Fibroblast of lung (primary cell): ENCODE data around the gene ROR2. TPM values are rescaled to one million over a fixed set of nuclear protein-coding genes. Genes with fewer than 3 reads are reported as not detected.

Source experiments
- DNase-seq, 2 donors: peaks; one replicate each; pipeline versions ENCODE4 v3.0.0 to v3.0.0-alpha.2; 2010; ENCODE audit warnings: low read depth in 2 of 2
- H2AFZ ChIP-seq: 2 replicates; pipeline ENCODE4 v1.5.1; 2012; ENCODE audit warnings: low read length, control low read depth, inconsistent platforms
- H3K27ac ChIP-seq: 2 replicates; pipeline ENCODE4 v1.5.1; 2011; ENCODE audit warnings: low read length, control low read depth; ENCODE audit not compliant: insufficient read depth
- H3K27me3 ChIP-seq: 2 replicates; pipeline ENCODE4 v1.5.1; 2011; ENCODE audit warnings: mild to moderate bottlenecking, low read length; ENCODE audit not compliant: control insufficient read depth, insufficient read depth
- H3K36me3 ChIP-seq: 2 replicates; pipeline ENCODE4 v1.5.1; 2011; ENCODE audit warnings: low read length; ENCODE audit not compliant: control insufficient read depth, insufficient read depth
- H3K4me1 ChIP-seq: 2 replicates; pipeline ENCODE4 v1.5.1; 2011; ENCODE audit warnings: low read length; ENCODE audit not compliant: control insufficient read depth, insufficient read depth; ENCODE audit errors: extremely low read depth
- H3K4me2 ChIP-seq: 2 replicates; pipeline ENCODE4 v1.5.1; 2011; ENCODE audit warnings: low read length, control low read depth; ENCODE audit not compliant: insufficient read depth; ENCODE audit errors: extremely low read depth
- H3K4me3 ChIP-seq, 4 experiments: fragments of 200-600 bp in 1 of 4; sonication (generic) in 1 of 4; replicated peaks in 1 of 4; 2 replicates each; pipeline ENCODE4 v1.5.1; 2011 to 2016; ENCODE audit warnings: low read length in 4 of 4, low read depth in 3 of 4, mild to moderate bottlenecking in 3 of 4, control low read depth in 2 of 4, inconsistent platforms in 1 of 4, mixed read lengths in 1 of 4; ENCODE audit not compliant: insufficient read depth in 1 of 4; ENCODE audit errors: control extremely low read depth in 1 of 4
- H3K79me2 ChIP-seq: 2 replicates; pipeline ENCODE4 v1.5.1; 2012; ENCODE audit warnings: mild to moderate bottlenecking, low read length, inconsistent platforms; ENCODE audit not compliant: control insufficient read depth, insufficient read depth
- H3K9ac ChIP-seq: 2 replicates; pipeline ENCODE4 v1.5.1; 2011; ENCODE audit warnings: mild to moderate bottlenecking, low read length, control low read depth; ENCODE audit not compliant: insufficient read depth
- H3K9me3 ChIP-seq: 2 replicates; pipeline ENCODE4 v1.5.1; 2012; ENCODE audit warnings: low read depth, low read length; ENCODE audit not compliant: control insufficient read depth, insufficient read depth
- H4K20me1 ChIP-seq: 2 replicates; pipeline ENCODE4 v1.5.1; 2011; ENCODE audit warnings: low read length; ENCODE audit not compliant: control insufficient read depth, insufficient read depth; ENCODE audit errors: extremely low read depth
- CTCF ChIP-seq, 2 donors: IDR thresholded peaks in 1 of 2; conservative IDR thresholded peaks in 1 of 2; 1 replicate in 1 of 2; 2 replicates in 1 of 2; pipeline ENCODE4 v1.5.1; 2011 to 2012; ENCODE audit warnings: low read length in 2 of 2, control low read depth in 1 of 2, inconsistent platforms in 1 of 2, low read depth in 1 of 2, mild to moderate bottlenecking in 1 of 2
- EZH2 ChIP-seq: IDR thresholded peaks from 2 replicates; pipeline ENCODE4 v1.5.1; 2012; ENCODE audit warnings: low read length, control low read depth, mild to moderate bottlenecking; ENCODE audit errors: missing control alignments
- polyA plus RNA-seq, 2 donors: library from polyadenylated mRNA; depleted of rRNA in 1 of 2; stranded (reverse) in 1 of 2; unstranded in 1 of 2; fragments of >200 nt; gene quantifications; 2 replicates each; pipeline ENCODE4 v1.2.1, GENCODE V29; 2011 to 2012; ENCODE audit warnings: missing spikeins in 1 of 2
- total RNA-seq: library from RNA; depleted of rRNA; stranded (reverse); fragments of >200 nt; gene quantifications from 2 replicates; pipeline ENCODE4 v1.2.1, GENCODE V29; 2014

ROR2 gene
- total and polyA plus RNA-seq, 2 donors (not counting 1 experiment from before 2014, with no cell fraction given), result 2.3 to 27.9 TPM

- peak in 1 of 2 donors; percentile 67 for DNase-seq
- Histone ChIP-seq H3K27ac (no peak overlapping the region), H3K36me3 (no peaks in the 10 kb centered on the region), H3K4me3 (no peak overlapping the region), H3K4me2 (no peak overlapping the region), H3K27me3 (no peaks in the 10 kb centered on the region), H3K79me2 (no peaks in the 10 kb centered on the region), H4K20me1 (no peaks in the 10 kb centered on the region), H3K9ac (no peak overlapping the region), H2AFZ (no peak overlapping the region), H3K4me1 (no peaks in the 10 kb centered on the region), H3K9me3 (no peaks in the 10 kb centered on the region)
- no peak for TF ChIP-seq CTCF (conservative IDR thresholded peaks at IDR 0.05 in 1 of 2, IDR thresholded peaks at IDR 0.05 in 1 of 2; ENCODE audit: low read depth in 1 of 2, low read length in 2 of 2)
- no peak for TF ChIP-seq EZH2
These were observed 269.9 kb downstream of the ROR2 start for GRCh38 chr9:91680106-91680505.

- Histone ChIP-seq H3K4me2 (no peak overlapping the region), H3K27me3 (no peaks in the 10 kb centered on the region), H3K4me3 (no peak overlapping the region), H4K20me1 (no peaks in the 10 kb centered on the region), H3K9ac (no peak overlapping the region), H3K9me3 (no peaks in the 10 kb centered on the region), H3K79me2 (no peaks in the 10 kb centered on the region), H3K36me3 (no peaks in the 10 kb centered on the region), H3K4me1 (no peaks in the 10 kb centered on the region), H3K27ac (no peak overlapping the region), H2AFZ (no peak overlapping the region)
- no peak for TF ChIP-seq EZH2
- TF ChIP-seq CTCF (conservative IDR thresholded peaks at IDR 0.05 in 1 of 2, IDR thresholded peaks at IDR 0.05 in 1 of 2; ENCODE audit: low read depth in 1 of 2, low read length in 2 of 2), result no peak
- DNase-seq, result no peak
These were observed 271.0 kb downstream of the ROR2 start for GRCh38 chr9:91678807-91679580.

- no peaks in the 10 kb centered on the region for H3K9me3 ChIP-seq
- no peaks in the 10 kb centered on the region for H3K27me3 ChIP-seq
- H3K36me3 ChIP-seq, result no peaks in the 10 kb centered on the region
- no peak overlapping the region for H3K27ac ChIP-seq
- TF ChIP-seq CTCF (conservative IDR thresholded peaks at IDR 0.05 in 1 of 2, IDR thresholded peaks at IDR 0.05 in 1 of 2; ENCODE audit: low read depth in 1 of 2, low read length in 2 of 2) (no peak), EZH2 (no peak)
- H3K4me3 ChIP-seq, result no peak overlapping the region
- no peaks in the 10 kb centered on the region for H3K79me2 ChIP-seq
- no peaks in the 10 kb centered on the region for H3K4me1 ChIP-seq
- no peak overlapping the region for H3K4me2 ChIP-seq
- no peak overlapping the region for H3K9ac ChIP-seq
- H2AFZ ChIP-seq, result no peak overlapping the region
- H4K20me1 ChIP-seq, result no peaks in the 10 kb centered on the region
- no peak for DNase-seq
These were observed 272.1 kb downstream of the ROR2 start for GRCh38 chr9:91677822-91678436.
